C4-2B (cell line): ENCODE data around the gene RADIL.

Experiments used
- CTCF ChIP-seq: fragments of 450-650 bp; conservative IDR thresholded peaks from 2 replicates; pipeline ENCODE4 v1.5.1; 2017; ENCODE audit warnings: mild to moderate bottlenecking
- ZFX ChIP-seq: fragments of 450-650 bp; IDR thresholded peaks from 2 replicates; pipeline ENCODE4 v1.6.1; 2017

GRCh38 chr7:4782333-4783291 lies 100.9 kb downstream of the RADIL start:
- TF ChIP-seq CTCF: no peak
- no peak for TF ChIP-seq ZFX
